Stimulated activated effector memory CD8-positive, alpha-beta T cell treated with anti-CD3 and anti-CD28 coated beads, Interleukin-12 subunit alpha, Interleukin-12 subunit beta, amount 100 ng/mL, for 72 hours (primary cell): Measurements from ENCODE around the gene IDS.
"Not testable (repeated sequence)": the region's sequence is repeated elsewhere in the genome, so short reads cannot be mapped to it uniquely, and the experiment has no call there.

Experiments
- ATAC-seq: fragments of 150-1000 bp; cut with Tn5 transposase; 2 replicates; pipeline ENCODE4 v1.10.0; 2021
- DNase-seq, 2 donors: peaks; one replicate each; pipeline ENCODE4 v3.0.0; 2021 to 2022; ENCODE audit warnings: low spot score in 2 of 2
- H3K27ac Mint-ChIP-seq: one replicate; pipeline ENCODE4 v1.8.0; 2022; ENCODE audit warnings: mild to moderate bottlenecking, mixed read lengths
- H3K36me3 Mint-ChIP-seq: one replicate; pipeline ENCODE4 v1.8.0; 2022; ENCODE audit warnings: mild to moderate bottlenecking, mixed read lengths
- H3K4me1 Mint-ChIP-seq: one replicate; pipeline ENCODE4 v1.8.0; 2022; ENCODE audit warnings: mixed read lengths
- H3K4me3 Mint-ChIP-seq: one replicate; pipeline ENCODE4 v1.8.0; 2022; ENCODE audit warnings: mild to moderate bottlenecking, mixed read lengths
- H3K9me3 Mint-ChIP-seq: one replicate; pipeline ENCODE4 v1.8.0; 2022; ENCODE audit warnings: mixed read lengths

Gene IDS

DNA sequence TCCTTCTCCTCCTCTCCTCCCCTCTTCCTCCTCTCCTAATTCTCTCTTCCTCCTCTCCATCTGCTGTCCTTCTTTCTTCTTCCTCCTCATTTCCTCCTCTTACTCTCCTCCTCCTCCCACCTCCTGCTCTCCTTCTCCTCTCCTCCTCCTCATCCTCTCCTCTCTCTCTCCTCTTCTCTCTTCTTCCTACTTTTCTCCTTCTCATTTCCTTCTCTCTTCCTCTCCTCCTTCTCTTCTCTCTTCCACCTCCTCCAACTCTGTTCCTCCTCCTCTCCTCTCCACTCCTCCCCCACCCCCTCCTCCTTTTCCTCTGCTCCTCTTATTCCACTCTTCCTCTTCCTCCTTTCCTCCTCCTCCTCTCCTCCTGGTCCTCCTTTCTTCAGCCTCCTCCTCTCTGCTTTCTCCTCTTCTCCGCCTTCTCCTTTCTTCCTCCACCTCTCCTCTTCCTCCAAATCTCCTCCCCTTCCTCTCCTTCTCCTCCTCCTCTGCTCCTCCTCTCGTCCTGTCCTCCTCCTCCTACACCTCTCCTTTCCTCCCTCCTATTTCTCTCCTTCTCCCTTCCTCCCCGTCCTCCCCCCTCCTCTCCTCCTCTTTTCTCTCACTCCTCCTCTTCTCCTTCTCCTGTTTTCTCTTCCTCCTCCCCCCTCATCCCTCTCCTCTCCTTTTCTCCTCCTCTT, 30.0 kb upstream of the IDS start:
- not testable (repeated sequence) for H3K4me3 Mint-ChIP-seq, ATAC-seq, H3K9me3 Mint-ChIP-seq, DNase-seq
- peaks cover 12% of the 10 kb centered on the region for H3K36me3 Mint-ChIP-seq
- H3K27ac Mint-ChIP-seq = peak overlapping the region; percentile 88
- H3K4me1 Mint-ChIP-seq = peaks cover 30% of the 10 kb centered on the region

DNA sequence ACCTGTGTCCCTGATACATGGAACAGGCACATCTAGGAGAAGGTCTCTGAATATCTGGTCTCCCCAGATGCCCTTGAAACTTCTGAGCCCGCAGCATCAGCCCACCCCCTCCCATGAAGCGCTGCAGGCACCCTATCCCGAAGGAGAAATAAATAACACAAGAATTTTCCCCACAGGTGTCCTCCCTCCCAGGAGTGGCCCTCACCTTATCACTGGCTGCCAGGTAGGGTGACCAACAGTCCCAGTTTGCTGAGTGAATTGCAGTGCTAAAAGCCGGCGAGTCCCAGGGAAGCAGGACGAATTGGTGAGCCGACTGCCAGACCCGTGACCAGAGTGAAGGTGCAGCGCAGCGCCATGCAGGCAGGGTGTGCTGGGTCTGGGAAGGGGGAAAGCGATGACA, 28.9 kb upstream of the IDS start:
- H3K27ac Mint-ChIP-seq, ATAC-seq, DNase-seq, H3K36me3 Mint-ChIP-seq, H3K4me3 Mint-ChIP-seq, H3K9me3 Mint-ChIP-seq: not testable (repeated sequence)
- peaks cover 22% of the 10 kb centered on the region for H3K4me1 Mint-ChIP-seq

DNA sequence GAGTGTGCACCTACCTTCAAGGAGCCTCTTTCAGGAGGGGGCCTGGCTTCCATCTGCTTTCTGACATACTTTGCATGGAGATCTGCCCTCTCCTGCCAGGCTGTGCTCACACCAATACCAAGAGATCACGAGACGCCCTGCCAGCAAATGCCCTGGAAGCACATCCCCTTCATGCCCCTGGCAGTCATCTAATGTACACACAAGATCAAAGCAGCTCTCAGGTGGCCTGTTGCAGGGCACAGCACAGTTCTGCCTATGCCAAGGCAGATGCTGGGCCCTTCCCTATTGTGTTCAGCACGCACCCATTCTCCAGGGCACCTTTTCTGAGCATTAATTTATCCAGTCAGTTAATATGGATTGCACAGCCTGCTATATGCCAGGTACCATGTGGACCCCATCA, 27.8 kb upstream of the IDS start:
- not testable (repeated sequence) for H3K9me3 Mint-ChIP-seq, H3K27ac Mint-ChIP-seq, H3K4me3 Mint-ChIP-seq, ATAC-seq, DNase-seq, H3K36me3 Mint-ChIP-seq
- peaks cover 18% of the 10 kb centered on the region for H3K4me1 Mint-ChIP-seq

DNA sequence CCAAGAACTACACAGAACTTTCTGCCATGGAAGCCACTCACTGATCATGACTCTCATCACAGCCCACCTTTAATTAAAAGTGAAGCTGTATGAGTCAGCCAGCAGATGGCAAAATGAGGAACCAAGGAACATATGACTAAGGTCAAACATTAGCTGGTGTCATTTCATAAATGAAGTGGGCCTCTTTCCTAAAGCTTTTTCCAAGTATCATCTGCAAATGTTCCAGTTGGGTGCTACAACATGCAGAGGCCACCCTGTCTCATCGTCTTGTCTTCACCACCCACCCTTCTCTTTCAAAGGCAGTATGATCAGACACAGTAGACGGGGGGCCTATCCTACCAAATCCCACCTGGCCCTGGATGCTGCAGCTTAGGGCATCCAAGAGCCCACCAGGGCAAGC, 26.5 kb upstream of the IDS start:
- ATAC-seq (peak; percentile 79), DNase-seq (no peak)
- Mint-ChIP-seq H3K4me1 (peaks cover 18% of the 10 kb centered on the region), H3K9me3 (no peaks in the 10 kb centered on the region), H3K4me3 (no peak overlapping the region), H3K27ac (peak overlapping the region; percentile 71), H3K36me3 (peaks cover 5% of the 10 kb centered on the region)

DNA sequence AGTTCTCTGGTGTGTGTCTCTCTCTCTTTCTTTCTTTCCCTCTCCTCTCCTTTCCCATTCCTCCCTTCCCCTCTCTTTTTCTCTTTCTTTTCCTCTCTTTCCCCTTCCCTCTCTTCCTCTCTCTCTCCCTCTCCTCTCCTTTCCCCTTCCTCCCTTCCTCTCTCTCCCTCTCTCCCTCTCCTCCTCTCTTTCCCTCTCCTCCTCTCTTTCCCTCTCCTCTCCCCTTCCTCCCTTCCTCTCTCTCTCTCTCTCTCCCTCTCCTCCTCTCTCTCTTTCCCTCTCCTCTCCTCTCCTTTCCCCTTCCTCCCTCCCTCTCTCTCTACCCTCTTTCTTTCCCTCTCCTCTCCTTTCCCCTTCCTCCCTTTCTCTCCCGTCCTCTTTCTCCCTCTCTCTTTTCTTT, 23.3 kb upstream of the IDS start:
- Mint-ChIP-seq H3K27ac (no peak overlapping the region), H3K4me1 (peaks cover 23% of the 10 kb centered on the region), H3K36me3 (peaks cover 5% of the 10 kb centered on the region), H3K4me3 (no peak overlapping the region), H3K9me3 (no peaks in the 10 kb centered on the region)
- no peak for ATAC-seq
- no peak for DNase-seq

DNA sequence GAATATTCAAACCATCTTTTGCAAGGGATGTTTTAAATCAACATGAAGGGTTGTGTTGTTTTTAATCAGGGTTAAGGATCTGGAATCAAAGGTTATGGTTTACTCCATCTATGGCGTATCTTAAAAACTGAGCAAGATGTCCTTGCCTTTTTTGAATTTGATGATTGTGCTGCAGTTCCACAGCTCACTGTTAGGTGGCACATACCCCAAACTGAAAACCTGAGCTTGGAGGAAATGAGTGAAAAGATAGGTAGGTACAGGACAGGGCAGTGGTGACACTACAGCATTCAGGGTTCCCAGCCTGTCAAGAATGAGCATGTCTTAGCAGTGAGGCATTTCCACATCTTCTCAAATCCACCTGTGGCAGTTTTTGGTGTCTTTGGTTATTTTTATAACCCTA, 22.6 kb upstream of the IDS start:
- Mint-ChIP-seq H3K27ac (no peak overlapping the region), H3K4me1 (peaks cover 26% of the 10 kb centered on the region), H3K9me3 (no peaks in the 10 kb centered on the region), H3K4me3 (no peak overlapping the region), H3K36me3 (peaks cover 5% of the 10 kb centered on the region)
- ATAC-seq = peak; percentile 54
- DNase-seq = no peak

DNA sequence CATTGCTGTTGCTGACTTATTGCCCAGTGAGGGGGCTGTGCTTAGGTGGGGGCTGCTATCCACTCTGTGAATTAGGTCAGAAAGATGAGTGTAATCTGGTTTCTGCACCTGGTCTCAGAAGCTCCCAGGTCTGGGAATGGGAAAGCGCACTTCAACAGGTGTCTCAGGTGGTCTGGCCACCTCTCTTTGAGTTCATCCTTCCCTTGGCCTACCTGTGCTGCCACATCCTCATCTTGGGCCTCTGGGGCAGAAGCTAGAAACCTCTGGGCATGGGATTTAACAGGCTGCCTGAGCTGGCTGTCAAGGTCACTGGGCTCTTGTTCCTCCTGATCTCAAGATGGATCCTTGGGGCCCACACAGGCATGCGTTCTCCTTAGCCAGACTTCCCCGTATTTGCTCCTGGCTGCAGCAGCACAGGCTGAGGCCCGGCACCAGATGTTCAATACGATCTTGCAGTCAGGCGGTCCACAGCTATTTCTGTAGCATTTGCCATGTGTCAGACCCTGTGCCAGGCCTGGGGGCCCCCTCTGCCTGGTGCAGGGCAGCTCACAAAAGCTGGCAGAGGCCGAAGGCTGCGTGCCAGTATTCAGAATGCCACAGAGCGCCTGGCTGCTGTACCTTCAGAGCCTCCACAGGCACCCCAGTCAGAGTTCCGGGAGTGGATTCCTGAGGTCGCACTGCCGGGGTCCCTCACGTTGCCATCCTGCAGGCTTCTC, 21.4 kb upstream of the IDS start:
- not testable (repeated sequence) for DNase-seq, ATAC-seq, H3K36me3 Mint-ChIP-seq, H3K9me3 Mint-ChIP-seq
- Mint-ChIP-seq H3K27ac (peak overlapping the region; percentile 83), H3K4me1 (peaks cover 24% of the 10 kb centered on the region), H3K4me3 (peak overlapping the region; percentile 42)

DNA sequence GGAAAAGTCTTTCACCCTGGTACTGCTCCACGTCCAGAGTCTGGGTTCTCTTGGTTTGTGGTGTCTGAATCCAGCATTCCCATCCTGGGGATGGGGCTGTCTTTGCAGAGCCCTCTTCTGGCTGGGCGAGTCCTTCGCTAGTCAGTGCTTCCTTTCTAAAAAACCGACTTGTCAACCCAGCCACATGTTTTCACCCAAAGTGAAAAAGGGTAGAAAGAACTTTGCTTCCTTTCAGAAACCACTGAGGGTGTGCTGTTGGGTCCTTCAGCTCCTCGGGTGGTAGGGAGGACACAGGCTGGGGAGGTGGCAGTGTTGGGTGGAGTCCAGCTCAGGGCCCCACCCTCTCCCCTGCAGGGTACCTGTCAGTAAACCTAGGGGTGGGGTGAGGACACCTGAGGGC, 20.8 kb upstream of the IDS start:
- not testable (repeated sequence) for H3K9me3 Mint-ChIP-seq, H3K36me3 Mint-ChIP-seq, DNase-seq
- Mint-ChIP-seq H3K27ac (peak overlapping the region; percentile 83), H3K4me1 (peaks cover 25% of the 10 kb centered on the region), H3K4me3 (peak overlapping the region; percentile 42)
- peak; percentile 76 for ATAC-seq

DNA sequence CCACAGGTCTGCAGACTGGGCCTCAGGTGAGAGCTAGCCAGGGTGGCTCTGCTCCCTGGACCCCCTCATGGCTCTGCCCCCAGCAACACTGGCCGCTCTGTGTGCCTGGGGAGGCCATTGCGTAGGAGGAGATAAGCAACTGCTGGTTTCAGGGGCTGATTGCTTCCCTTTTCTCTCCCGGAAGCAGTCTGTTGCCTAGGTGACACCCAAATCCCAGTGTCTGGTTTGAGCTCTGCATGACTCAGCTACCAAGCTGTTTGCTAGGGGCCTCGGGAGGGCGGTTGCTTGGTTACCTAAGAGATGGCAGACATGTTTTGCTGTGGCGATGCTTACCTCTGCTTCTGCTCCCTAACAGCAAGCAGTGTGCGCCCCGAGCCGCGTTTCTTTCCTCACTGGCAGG, 20.3 kb upstream of the IDS start:
- Mint-ChIP-seq H3K4me3 (peak overlapping the region; percentile 42), H3K4me1 (peaks cover 30% of the 10 kb centered on the region), H3K27ac (peak overlapping the region; percentile 83)
- DNase-seq (peak; percentile 9 to 67), ATAC-seq (peak; percentile 95)
- not testable (repeated sequence) for H3K36me3 Mint-ChIP-seq, H3K9me3 Mint-ChIP-seq

DNA sequence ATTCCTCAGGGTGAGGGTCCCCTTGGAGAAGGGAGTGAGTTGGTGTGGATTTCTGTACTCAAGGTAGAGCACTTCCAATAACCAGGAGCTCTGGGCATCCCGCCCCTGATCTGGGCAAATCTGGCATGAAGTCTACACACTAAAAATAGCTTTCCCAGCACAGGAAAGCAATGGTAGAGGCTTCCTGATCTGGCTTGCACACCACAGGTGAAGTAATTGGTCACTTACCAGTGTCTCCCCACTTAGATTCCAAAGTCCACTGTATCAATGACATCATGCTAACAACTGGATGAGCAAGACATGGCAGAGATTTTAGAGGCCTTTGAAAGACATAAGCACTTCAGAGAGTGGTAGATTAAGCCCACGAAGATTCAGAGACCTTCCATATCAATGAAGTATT, 17.8 kb upstream of the IDS start:
- no peak for DNase-seq
- no peak for ATAC-seq
- Mint-ChIP-seq H3K9me3 (no peaks in the 10 kb centered on the region), H3K27ac (peak overlapping the region; percentile 72), H3K4me3 (no peak overlapping the region), H3K36me3 (no peaks in the 10 kb centered on the region), H3K4me1 (peaks cover 36% of the 10 kb centered on the region)

DNA sequence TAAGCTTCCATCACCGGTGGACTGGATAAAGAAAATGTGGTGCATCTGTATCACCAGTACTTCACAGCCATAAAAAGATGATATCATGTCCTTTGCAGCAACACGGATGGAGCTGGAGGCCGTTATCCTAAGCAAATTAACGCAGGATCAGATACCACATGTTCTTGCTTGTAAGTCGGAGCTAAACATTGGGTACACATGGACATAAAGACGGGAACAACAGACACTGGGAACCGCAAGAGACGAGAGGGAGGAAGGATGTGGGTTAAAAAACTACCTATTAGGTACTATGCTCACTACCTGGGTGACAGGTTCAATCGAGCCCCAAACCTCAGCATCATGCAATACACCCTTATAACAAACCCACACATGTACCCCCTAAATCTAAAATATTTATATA, 16.3 kb upstream of the IDS start:
- H3K4me1 Mint-ChIP-seq = peaks cover 50% of the 10 kb centered on the region
- no peak for ATAC-seq
- DNase-seq = no peak
- H3K36me3 Mint-ChIP-seq = no peaks in the 10 kb centered on the region
- no peaks in the 10 kb centered on the region for H3K9me3 Mint-ChIP-seq
- peak overlapping the region; percentile 84 for H3K27ac Mint-ChIP-seq
- H3K4me3 Mint-ChIP-seq = peak overlapping the region; percentile 54

DNA sequence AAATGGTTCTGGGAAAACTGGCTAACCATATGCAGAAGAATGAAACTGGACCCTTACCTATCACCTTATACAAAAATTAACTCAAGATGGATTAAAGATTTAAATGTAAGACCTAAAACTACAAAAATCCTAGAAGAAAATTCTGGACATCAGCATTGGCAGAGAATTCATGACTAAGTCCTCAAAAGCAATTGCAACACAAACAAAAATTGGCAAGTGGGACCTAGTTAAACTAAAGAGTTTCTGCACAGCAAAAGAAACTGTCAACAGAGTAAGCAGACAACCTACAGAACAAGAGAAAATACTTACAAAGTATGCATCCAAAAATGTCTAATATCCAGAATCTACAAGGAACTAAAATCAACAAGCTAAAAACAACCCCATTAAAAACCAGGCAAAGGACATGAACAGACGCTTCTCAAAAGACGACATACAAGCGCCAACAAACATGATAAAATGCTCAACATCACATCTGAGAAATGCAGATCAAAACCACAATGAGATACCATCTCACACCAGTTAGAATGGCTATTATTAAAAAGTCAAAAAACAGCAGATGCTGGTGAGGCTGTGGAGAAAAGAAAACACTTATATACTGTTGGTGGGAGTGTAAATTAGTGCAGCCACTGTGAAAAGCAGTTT, 15.7 kb upstream of the IDS start:
- peak overlapping the region; percentile 54 for H3K4me3 Mint-ChIP-seq
- not testable (repeated sequence) for ATAC-seq, H3K36me3 Mint-ChIP-seq, H3K9me3 Mint-ChIP-seq, DNase-seq
- H3K4me1 Mint-ChIP-seq = peaks cover 52% of the 10 kb centered on the region
- peak overlapping the region; percentile 84 for H3K27ac Mint-ChIP-seq

DNA sequence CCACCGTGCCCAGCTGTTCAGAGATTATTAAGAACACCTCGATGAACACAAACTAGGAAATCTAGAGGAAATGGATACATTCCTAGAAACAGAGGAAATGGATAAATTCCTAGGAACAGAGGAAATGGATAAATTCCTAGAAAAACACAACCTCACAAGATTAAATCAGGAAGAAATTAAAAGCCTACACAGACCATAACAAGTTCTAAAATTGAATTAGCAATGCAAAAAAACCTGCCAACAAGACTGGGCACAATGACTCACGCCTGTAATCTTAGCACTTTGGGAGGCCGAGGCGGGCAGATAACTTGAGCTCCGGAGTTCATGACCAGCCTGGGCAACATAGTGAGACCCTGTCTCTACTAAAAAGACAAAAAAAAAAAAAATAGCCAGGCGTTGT, 13.1 kb upstream of the IDS start:
- Mint-ChIP-seq H3K27ac (no peak overlapping the region), H3K9me3 (no peaks in the 10 kb centered on the region), H3K36me3 (no peaks in the 10 kb centered on the region), H3K4me3 (no peak overlapping the region), H3K4me1 (peaks cover 60% of the 10 kb centered on the region)
- DNase-seq (no peak), ATAC-seq (no peak)

DNA sequence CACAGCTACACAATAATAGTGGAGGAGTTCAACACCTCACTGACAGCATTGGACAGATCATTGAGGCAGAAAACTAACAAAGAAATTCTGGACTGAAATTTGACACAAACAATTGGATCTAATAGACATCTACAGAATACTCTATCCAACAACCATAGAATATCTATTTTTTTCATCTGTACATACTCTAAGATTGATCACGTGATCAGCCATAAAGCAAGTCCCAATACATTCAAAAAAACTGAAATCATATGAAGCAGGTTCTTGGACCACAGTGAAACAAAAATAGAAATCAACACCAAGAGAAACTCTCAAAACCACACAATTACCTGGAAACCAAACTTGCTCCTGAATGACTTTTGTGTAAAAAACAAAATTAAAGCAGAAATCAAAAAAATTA, 12.2 kb upstream of the IDS start:
- Mint-ChIP-seq H3K4me3 (no peak overlapping the region), H3K4me1 (peaks cover 56% of the 10 kb centered on the region), H3K27ac (peak overlapping the region; percentile 93)

DNA sequence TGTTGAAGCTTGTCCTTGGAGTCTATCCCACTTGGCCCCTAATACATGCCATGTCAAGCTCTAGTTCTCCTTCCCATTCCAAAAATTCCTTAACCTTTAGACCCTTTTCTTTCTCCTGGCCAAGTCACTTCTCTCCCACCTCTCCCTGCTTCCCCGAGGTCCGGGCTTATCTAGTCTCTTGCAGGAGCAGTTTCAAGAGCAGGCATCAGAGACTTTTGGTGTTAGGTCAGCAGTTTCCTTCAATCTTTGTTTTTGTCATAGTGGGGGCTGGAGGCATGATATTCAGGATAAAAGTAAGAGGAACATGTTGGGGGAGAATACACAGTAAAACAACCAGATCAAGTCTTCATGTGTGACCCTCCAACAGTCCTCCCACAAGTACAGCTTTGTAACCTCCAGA, 11.5 kb upstream of the IDS start:
- no peak for ATAC-seq
- Mint-ChIP-seq H3K9me3 (no peaks in the 10 kb centered on the region), H3K36me3 (no peaks in the 10 kb centered on the region), H3K4me3 (peak overlapping the region; percentile 49), H3K4me1 (peaks cover 53% of the 10 kb centered on the region), H3K27ac (peak overlapping the region; percentile 93)
- no peak for DNase-seq

More for the DNA sequence above, 12.2 kb upstream of the IDS start:
- Mint-ChIP-seq H3K36me3 (no peaks in the 10 kb centered on the region), H3K9me3 (no peaks in the 10 kb centered on the region)
- DNase-seq = no peak
- ATAC-seq = no peak
